Epidermal melanocyte (primary cell): Measurements from ENCODE around the gene TANC1.

Experiments used
- DNase-seq: peaks from one replicate; pipeline ENCODE4 v3.0.0; 2011; ENCODE audit warnings: low spot score; ENCODE audit not compliant: insufficient read length

TANC1 gene

GRCh38 chr2:158968396-158969161 is at the start of gene TANC1:
TSS of gene TANC1 (plus strand) at chr2:158968640. CDS start at chr2:159065911, 97,271 bp downstream.
- DNase-seq, result peak; percentile 64

GRCh38 chr2:158921599-158922408 is 46.6 kb upstream of the TANC1 start:
- no peak for DNase-seq

GRCh38 chr2:158922601-158923000 is 45.8 kb upstream of the TANC1 start:
- no peak for DNase-seq

- no peak for DNase-seq
Measured at GRCh38 chr2:158923180-158923594, 45.3 kb upstream of the TANC1 start.

GRCh38 chr2:158923641-158924040 is 44.8 kb upstream of the TANC1 start:
- no peak for DNase-seq

GRCh38 chr2:158926478-158926948 is 41.9 kb upstream of the TANC1 start:
- no peak for DNase-seq

GRCh38 chr2:158928515-158928914 is 39.9 kb upstream of the TANC1 start:
- DNase-seq, result no peak

- no peak for DNase-seq
Measured at GRCh38 chr2:158928965-158929364, 39.5 kb upstream of the TANC1 start.

GRCh38 chr2:158931572-158931971 is 36.9 kb upstream of the TANC1 start:
- DNase-seq, result no peak

- no peak for DNase-seq
Measured at GRCh38 chr2:158932131-158932645, 36.3 kb upstream of the TANC1 start.

GRCh38 chr2:158934170-158934569 is 34.3 kb upstream of the TANC1 start:
- DNase-seq, result no peak

- DNase-seq, result no peak
Measured at GRCh38 chr2:158935617-158936016, 32.8 kb upstream of the TANC1 start.

GRCh38 chr2:158936978-158937377 is 31.5 kb upstream of the TANC1 start:
- peak; percentile 41 for DNase-seq

- DNase-seq, result no peak
Measured at GRCh38 chr2:158940356-158940755, 28.1 kb upstream of the TANC1 start.

GRCh38 chr2:158943973-158944372 is 24.5 kb upstream of the TANC1 start:
- DNase-seq, result no peak

- no peak for DNase-seq
Measured at GRCh38 chr2:158948964-158949699, 19.3 kb upstream of the TANC1 start.

GRCh38 chr2:158953454-158953853 is 15.0 kb upstream of the TANC1 start:
- no peak for DNase-seq

- DNase-seq, result peak; percentile 48
Measured at GRCh38 chr2:158953926-158954763, 14.3 kb upstream of the TANC1 start.

GRCh38 chr2:158955842-158956365 is 12.5 kb upstream of the TANC1 start:
- DNase-seq, result no peak

- no peak for DNase-seq
Measured at GRCh38 chr2:158958365-158958764, 10.1 kb upstream of the TANC1 start.
